HepG2 (cell line): ENCODE data around the gene KCNJ1. TPM values are rescaled to one million over a fixed set of nuclear protein-coding genes. Genes with fewer than 3 reads are reported as not detected.
A peak's percentile ranks its signal among the peaks of the same experiment; 100 is the strongest.

Experiments
- ATAC-seq: fragments of 200-7000 bp; cut with Tn5 transposase; 3 replicates; pipeline ENCODE4 v1.9.1; 2020; ENCODE audit warnings: mild to moderate bottlenecking, moderate library complexity
- BruUV-seq: library from RNA; stranded (reverse); fragments of 400-500 nt; replicated peaks from 2 replicates; lab custom pipeline; 2021; lab: Mats Ljungman, UMichigan
- CTCF ChIA-PET: fragments of 300-600 bp; formaldehyde crosslinking; extraction: SDS; loops from one replicate; lab custom pipeline; 2021; ENCODE audit warnings: low total read pairs, inconsistent platforms, low intra/inter-chr PET ratio; lab: Yijun Ruan, JAX
- POLR2A ChIA-PET: fragments of 350-600 bp; sonication (Branson Sonifier 250); formaldehyde crosslinking; loops from one replicate; lab custom pipeline; 2020; ENCODE audit warnings: antibody characterized with exemption, inconsistent platforms; lab: Yijun Ruan, JAX
- DNase-seq: peaks from one replicate; pipeline ENCODE4 v3.0.0-alpha.2; 2015; ENCODE audit warnings: low spot score
- FAIRE-seq: peaks from 3 replicates; lab custom pipeline; 2011; peaks lifted over from hg19 to GRCh38; lab: Jason Lieb, UNC
- H2AFZ ChIP-seq: one replicate; pipeline ENCODE4 v1.6.1; 2011; ENCODE audit warnings: low read length, inconsistent platforms
- H3K27ac ChIP-seq: fragments of 300-600 bp; 3 replicates; pipeline ENCODE4 v1.8.0; 2011; ENCODE audit warnings: mixed run types, mild to moderate bottlenecking, mixed read lengths, low read length, inconsistent platforms; ENCODE audit not compliant: insufficient read depth; ENCODE audit errors: extremely low read length
- H3K27me3 ChIP-seq, 2 experiments: fragments of 200-600 bp in 1 of 2; 2 replicates in 1 of 2; 3 replicates in 1 of 2; pipeline versions ENCODE4 v1.6.0 to v1.8.0; 2011; ENCODE audit warnings: low read length in 2 of 2, mild to moderate bottlenecking in 2 of 2, moderate library complexity in 2 of 2, inconsistent platforms in 1 of 2; ENCODE audit not compliant: insufficient read depth in 2 of 2, control insufficient read depth in 1 of 2
- H3K36me3 ChIP-seq, 2 experiments: fragments of 200-600 bp in 1 of 2; replicated peaks in 1 of 2; 2 replicates in 1 of 2; 3 replicates in 1 of 2; pipeline versions ENCODE4 v1.5.1 to v1.8.0; 2011; ENCODE audit warnings: low read length in 2 of 2, inconsistent platforms in 1 of 2; ENCODE audit not compliant: insufficient read depth in 2 of 2, control insufficient read depth in 1 of 2
- H3K4me1 ChIP-seq: 2 replicates; pipeline ENCODE4 v1.5.1; 2012; ENCODE audit warnings: low read length, inconsistent platforms; ENCODE audit not compliant: insufficient read depth
- H3K4me2 ChIP-seq: 2 replicates; pipeline ENCODE4 v1.6.0; 2011; ENCODE audit warnings: low read depth, low read length, inconsistent platforms
- H3K4me3 ChIP-seq, 3 experiments: fragments of 200-600 bp in 1 of 3; sonication (generic), shearing (Covaris generic) in 1 of 3; replicated peaks in 1 of 3; 2 replicates each; pipeline ENCODE4 v1.5.1; 2011 to 2016; ENCODE audit warnings: low read length in 3 of 3, inconsistent platforms in 2 of 3, low read depth in 2 of 3, mild to moderate bottlenecking in 2 of 3, control low read depth in 1 of 3, mixed read lengths in 1 of 3; ENCODE audit not compliant: insufficient read depth in 1 of 3
- H3K79me2 ChIP-seq: one replicate; pipeline ENCODE4 v1.6.1; 2011; ENCODE audit warnings: low read length, inconsistent platforms; ENCODE audit not compliant: insufficient read depth
- H3K9ac ChIP-seq: 2 replicates; pipeline ENCODE4 v1.6.0; 2011; ENCODE audit warnings: mild to moderate bottlenecking, low read depth, low read length, inconsistent platforms; ENCODE audit not compliant: insufficient read depth
- H3K9me3 ChIP-seq: 2 replicates; pipeline ENCODE4 v1.5.1; 2012; ENCODE audit warnings: mild to moderate bottlenecking, low read length
- H4K20me1 ChIP-seq: 2 replicates; pipeline ENCODE4 v1.6.0; 2011; ENCODE audit warnings: inconsistent platforms, mild to moderate bottlenecking, low read length, moderate library complexity; ENCODE audit not compliant: insufficient read depth
- BRD4 ChIP-seq: sonication (generic); formaldehyde crosslinking; IDR thresholded peaks from 2 replicates; pipeline ENCODE4 v1.4.0; 2020; ENCODE audit warnings: missing genetic modification reagents
- CC2D1A ChIP-seq: sonication (generic); formaldehyde crosslinking; IDR thresholded peaks from 2 replicates; pipeline ENCODE4 v1.8.1; 2023; ENCODE audit warnings: mild to moderate bottlenecking, missing genetic modification reagents
- DR1 ChIP-seq: sonication (generic); formaldehyde crosslinking; IDR thresholded peaks from 2 replicates; pipeline ENCODE4 v1.8.0; 2021; ENCODE audit warnings: mild to moderate bottlenecking, missing genetic modification reagents, inconsistent platforms
- FOXC1 ChIP-seq: sonication (generic); formaldehyde crosslinking; IDR thresholded peaks from 2 replicates; pipeline ENCODE4 v1.8.0; 2022; ENCODE audit warnings: mild to moderate bottlenecking, missing genetic modification reagents, borderline replicate concordance
- HES4 ChIP-seq: sonication (generic); formaldehyde crosslinking; IDR thresholded peaks from 2 replicates; pipeline ENCODE4 v1.9.0; 2021; ENCODE audit warnings: mild to moderate bottlenecking, missing genetic modification reagents, borderline replicate concordance
- HNRNPLL ChIP-seq: fragments of 200-400 bp; formaldehyde crosslinking; IDR thresholded peaks from 2 replicates; pipeline ENCODE4 v1.6.1; 2017; ENCODE audit warnings: mild to moderate bottlenecking, low read depth, low read length; ENCODE audit not compliant: poor library complexity, severe bottlenecking
- HNRNPUL1 ChIP-seq: fragments of 200-400 bp; formaldehyde crosslinking; IDR thresholded peaks from 2 replicates; pipeline ENCODE4 v1.6.1; 2017; ENCODE audit warnings: low read depth, mild to moderate bottlenecking, low read length, moderate library complexity
- KDM3A ChIP-seq: IDR thresholded peaks from 2 replicates; pipeline ENCODE4 v1.6.1; 2018; ENCODE audit warnings: low read depth, missing compliant biosample characterization
- KDM6A ChIP-seq: IDR thresholded peaks from 2 replicates; pipeline ENCODE4 v1.6.1; 2016; ENCODE audit warnings: low read depth
- KLF12 ChIP-seq: sonication (generic); formaldehyde crosslinking; IDR thresholded peaks from 2 replicates; pipeline ENCODE4 v1.4.0; 2020; ENCODE audit warnings: missing genetic modification reagents, borderline replicate concordance
- KMT2A ChIP-seq: sonication (generic); formaldehyde crosslinking; IDR thresholded peaks from 2 replicates; pipeline ENCODE4 v1.4.0; 2020; ENCODE audit warnings: missing genetic modification reagents
- NR2F1 ChIP-seq, 2 experiments: fragments of 450-650 bp in 1 of 2; formaldehyde crosslinking in 1 of 2; IDR thresholded peaks; 2 replicates each; pipeline versions ENCODE4 v1.5.0 to v1.6.1; 2016 to 2020; ENCODE audit warnings: mild to moderate bottlenecking in 1 of 2, missing compliant biosample characterization in 1 of 2, missing genetic modification reagents in 1 of 2, moderate library complexity in 1 of 2
- PITX1 ChIP-seq: sonication (generic); formaldehyde crosslinking; IDR thresholded peaks from 2 replicates; pipeline ENCODE4 v1.5.1; 2020; ENCODE audit warnings: mild to moderate bottlenecking, missing genetic modification reagents
- RAD21 ChIP-seq: fragments of 450-650 bp; formaldehyde crosslinking; IDR thresholded peaks from 2 replicates; pipeline ENCODE4 v1.5.0; 2020; ENCODE audit warnings: mild to moderate bottlenecking
- SP2 ChIP-seq: sonication (generic); formaldehyde crosslinking; IDR thresholded peaks from 2 replicates; pipeline ENCODE4 v1.5.1; 2020; ENCODE audit warnings: mild to moderate bottlenecking, missing genetic modification reagents
- ZNF17 ChIP-seq: sonication (generic); formaldehyde crosslinking; IDR thresholded peaks from 2 replicates; pipeline ENCODE4 v1.5.0; 2020; ENCODE audit warnings: mild to moderate bottlenecking, missing genetic modification reagents
- ZNF841 ChIP-seq: sonication (generic); formaldehyde crosslinking; IDR thresholded peaks from 2 replicates; pipeline ENCODE4 v1.8.1; 2023; ENCODE audit warnings: missing genetic modification reagents, borderline replicate concordance
- WGBS: methylation state at CpG from one replicate; pipeline ENCODE4 v1.1.6; 2017; ENCODE audit warnings: low lambda C conversion rate; 5-methylcytosine and 5-hydroxymethylcytosine counted together
- in situ Hi-C: cut with HindIII; loops from 2 replicates; pipeline ENCODE4 v1.10.0; 2017; ENCODE audit warnings: low pct_unique_long_range_greater_than_20kb; ENCODE audit not compliant: extremely low pct_ligation_motif_present
- intact Hi-C: fragments of 100-400 bp; cut with micrococcal nuclease; formaldehyde crosslinking; loops from one replicate; pipeline ENCODE4 v1.10.0; 2022; ENCODE audit not compliant: unreplicated experiment
- polyA plus RNA-seq, 8 experiments: library from polyadenylated mRNA; depleted of rRNA in 3 of 8; stranded (reverse) in 7 of 8; unstranded in 1 of 8; fragments of >200 nt; fragmentation: Illumina TruSeq in 4 of 8; extraction: Trizol in 4 of 8; gene quantifications; 2 replicates each; pipeline versions ENCODE4 v1.2.1 to v1.2.3, GENCODE V29; 2011 to 2016; ENCODE audit warnings: low read depth in 4 of 8, missing spikeins in 1 of 8, mixed read lengths in 1 of 8; ENCODE audit not compliant: insufficient read depth in 1 of 8
- total RNA-seq, 5 experiments: library from RNA; depleted of rRNA; stranded (reverse); fragments of >200 nt; fragmentation: Illumina TruSeq; extraction: Trizol; gene quantifications; 2 replicates each; pipeline ENCODE4 v1.2.3, GENCODE V29; 2016; ENCODE audit warnings: low read depth in 1 of 5
- TF ChIP-seq, protein P1 (sequence below): sonication (generic); formaldehyde crosslinking; IDR thresholded peaks from 2 replicates; pipeline ENCODE4 v1.5.0; 2020; ENCODE audit warnings: missing genetic modification reagents
- TF ChIP-seq, protein P2 (sequence below): sonication (generic); formaldehyde crosslinking; IDR thresholded peaks from 2 replicates; pipeline ENCODE4 v1.4.0; 2020; ENCODE audit warnings: mild to moderate bottlenecking, missing genetic modification reagents

Gene KCNJ1
- total and polyA plus RNA-seq, 2 of the 13 experiments (the other 11 are each of a cell fraction or from before 2014, with no cell fraction given), result not detected

DNA sequence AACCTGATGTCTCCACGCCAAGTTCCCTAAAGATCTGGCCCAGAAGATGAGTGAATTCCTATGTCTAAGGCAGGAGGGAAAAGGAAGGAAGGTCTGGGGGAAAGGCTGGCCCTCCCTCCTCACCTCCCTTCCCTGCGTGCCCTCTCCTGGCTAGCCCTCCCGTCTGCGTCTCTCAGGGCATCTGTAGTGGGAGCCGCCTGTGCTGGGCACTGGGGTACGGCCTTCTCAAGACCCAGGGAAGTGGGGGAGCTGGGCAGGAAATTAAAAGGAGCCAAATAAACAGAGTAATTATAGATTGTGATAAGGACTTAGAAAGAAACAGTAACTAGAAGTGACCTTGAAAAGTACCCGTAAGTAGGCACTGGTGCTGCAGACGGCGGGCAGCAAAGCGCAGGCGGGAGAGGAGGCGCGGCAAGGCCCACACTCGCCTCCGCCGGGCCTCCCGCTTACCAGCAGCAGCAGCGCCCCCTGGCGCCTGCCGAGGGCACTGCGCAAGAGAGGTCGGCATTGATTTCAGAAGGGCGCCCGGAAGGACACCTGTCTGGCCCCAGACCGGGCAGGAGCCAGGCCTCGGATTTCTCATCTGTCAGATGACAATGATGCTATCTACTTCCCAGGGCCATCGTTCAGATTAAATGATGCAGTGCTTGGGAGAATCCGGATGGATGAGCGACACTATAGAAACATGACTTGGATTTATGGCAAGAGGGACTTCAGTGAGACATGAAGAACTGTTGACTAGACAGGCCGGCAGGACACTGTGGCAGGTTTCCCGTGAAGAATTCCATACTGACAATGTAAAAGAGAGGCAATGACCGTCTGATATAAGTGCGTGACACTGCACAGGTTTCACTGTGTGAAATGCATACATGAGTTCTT lies 7.3 kb downstream of the KCNJ1 start:
- H3K79me2 ChIP-seq, result no peaks in the 10 kb centered on the region
- no peak for FAIRE-seq
- no peaks in the 10 kb centered on the region for H3K9me3 ChIP-seq
- H2AFZ ChIP-seq, result no peak overlapping the region
- H3K4me3 ChIP-seq, result no peak overlapping the region
- WGBS, result 23% methylated on average over 26 of the region's 33 CpGs
- no peaks in the 10 kb centered on the region for H4K20me1 ChIP-seq
- no peak overlapping the region for H3K9ac ChIP-seq
- peak; percentile 94 for ATAC-seq
- CTCF ChIA-PET, result interaction anchor here (1.1 to 1.5 kb wide), 2 partner anchors 688 to 702 kb away, joined by 4 to 5 read pairs; no protein-coding TSS in a partner anchor
- DNase-seq, result peak; percentile 35
- no peak overlapping the region for H3K27ac ChIP-seq
- POLR2A ChIA-PET, result no interaction called here
- H3K4me1 ChIP-seq, result no peaks in the 10 kb centered on the region
- intact Hi-C loops (loop anchor here (1.0 kb wide), 1 partner anchor 688 kb away; no protein-coding TSS in a partner anchor), in situ Hi-C loops (no loop called here)
- peak overlapping the region; percentile 20; the same call in 1 of the 2 replicates for H3K4me2 ChIP-seq
- H3K36me3 ChIP-seq, result no peaks in the 10 kb centered on the region
- H3K27me3 ChIP-seq, result peaks cover 5 to 51% of the 10 kb centered on the region in 2 experiments; a peak in 4 of 5 replicates
- no TSS peak for BruUV-seq
- TF ChIP-seq HES4 (CRISPR knock-in tag) (no peak), HNRNPUL1 (no peak), PITX1 (CRISPR knock-in tag) (no peak), KDM3A (no peak), HNRNPLL (peak; percentile 51), CC2D1A (CRISPR knock-in tag) (no peak), FOXC1 (no peak), RAD21 (CRISPR knock-in tag) (peak; percentile 55; the same call in 1 of the 2 replicates), KLF12 (CRISPR knock-in tag) (no peak), SP2 (no peak), KDM6A (CRISPR knock-in tag) (no peak), NR2F1 (CRISPR knock-in tag; IDR thresholded peaks at IDR 0.05) (no peak), ZNF17 (CRISPR knock-in tag) (no peak), BRD4 (no peak), ZNF841 (CRISPR knock-in tag) (no peak), KMT2A (CRISPR knock-in tag) (no peak), DR1 (no peak)
- TF ChIP-seq, protein P1, sequence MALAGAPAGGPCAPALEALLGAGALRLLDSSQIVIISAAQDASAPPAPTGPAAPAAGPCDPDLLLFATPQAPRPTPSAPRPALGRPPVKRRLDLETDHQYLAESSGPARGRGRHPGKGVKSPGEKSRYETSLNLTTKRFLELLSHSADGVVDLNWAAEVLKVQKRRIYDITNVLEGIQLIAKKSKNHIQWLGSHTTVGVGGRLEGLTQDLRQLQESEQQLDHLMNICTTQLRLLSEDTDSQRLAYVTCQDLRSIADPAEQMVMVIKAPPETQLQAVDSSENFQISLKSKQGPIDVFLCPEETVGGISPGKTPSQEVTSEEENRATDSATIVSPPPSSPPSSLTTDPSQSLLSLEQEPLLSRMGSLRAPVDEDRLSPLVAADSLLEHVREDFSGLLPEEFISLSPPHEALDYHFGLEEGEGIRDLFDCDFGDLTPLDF (CRISPR knock-in tag), result no peak
- TF ChIP-seq, protein P2, sequence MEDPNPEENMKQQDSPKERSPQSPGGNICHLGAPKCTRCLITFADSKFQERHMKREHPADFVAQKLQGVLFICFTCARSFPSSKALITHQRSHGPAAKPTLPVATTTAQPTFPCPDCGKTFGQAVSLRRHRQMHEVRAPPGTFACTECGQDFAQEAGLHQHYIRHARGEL (CRISPR knock-in tag), result no peak
